DMS153 treated with DMSO at 0.1 percent for 48 hours (cell line): ENCODE data around the gene C16orf46.
"Not testable (repeated sequence)": the region's sequence is repeated elsewhere in the genome, so short reads cannot be mapped to it uniquely, and the experiment has no call there.

Experiments used
- DNase-seq: peaks from one replicate; lab custom pipeline; 2025; ENCODE audit not compliant: unreplicated experiment; lab: John Stamatoyannopoulos, UW

C16orf46 gene, protein sequence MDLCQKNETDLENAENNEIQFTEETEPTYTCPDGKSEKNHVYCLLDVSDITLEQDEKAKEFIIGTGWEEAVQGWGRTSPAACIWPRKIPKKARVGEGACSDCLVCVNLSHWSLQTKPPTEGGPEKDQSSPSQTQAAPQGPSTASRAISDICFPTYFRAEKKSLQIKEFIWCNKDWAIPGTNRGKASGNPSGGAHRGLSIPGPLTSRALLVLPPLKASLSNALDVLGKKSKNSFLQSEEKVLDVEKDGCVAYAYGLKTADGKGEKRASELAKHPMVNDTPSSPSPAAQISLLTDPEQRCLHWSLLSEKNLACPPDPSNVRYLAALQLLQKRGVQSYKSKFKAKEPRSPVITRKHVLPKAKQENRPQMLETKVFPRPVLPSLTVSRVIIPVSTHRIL

DNA sequence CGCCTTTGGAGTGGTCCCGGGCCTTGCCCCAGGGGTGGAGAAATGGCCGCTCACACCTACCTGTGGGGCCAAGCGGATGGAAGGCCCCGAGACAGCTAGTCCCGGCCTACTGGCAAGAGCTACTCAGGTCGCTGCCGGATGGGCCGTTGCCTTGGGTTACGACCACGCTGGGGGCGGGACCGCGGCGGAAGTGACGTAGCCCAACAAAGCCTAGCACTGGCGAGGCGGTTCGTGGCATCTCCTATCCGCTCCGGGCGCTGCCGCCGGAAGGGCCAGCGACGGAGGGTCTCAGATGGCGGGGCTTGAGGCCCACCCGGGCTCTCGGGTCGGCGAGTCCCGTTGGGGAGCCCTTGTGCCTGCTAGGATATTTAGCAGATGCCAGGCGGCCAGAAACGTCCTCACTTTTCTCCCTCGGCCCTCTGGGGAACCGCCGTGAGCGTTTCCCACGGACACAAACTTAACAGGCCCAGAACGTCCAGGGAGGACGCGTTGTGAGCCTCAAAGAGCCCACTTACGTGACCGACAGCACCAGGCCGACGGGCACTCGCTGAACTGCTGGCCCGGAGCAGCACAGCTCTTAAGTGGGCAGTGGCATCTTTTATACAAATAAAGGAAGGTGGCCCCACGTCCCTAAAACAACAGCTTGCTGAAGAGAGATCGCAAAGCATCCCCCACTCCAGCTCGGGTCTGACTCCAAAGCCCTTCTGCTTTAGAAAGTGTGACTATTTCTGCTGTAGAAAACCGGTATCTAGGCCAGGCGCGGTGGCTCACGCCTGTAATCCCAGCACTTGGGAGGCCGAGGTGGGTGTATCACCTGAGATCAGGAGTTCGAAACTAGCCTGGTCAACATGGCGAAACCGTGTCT lies at the start of gene C16orf46:
TSS of gene C16orf46 (minus strand) at position 163 of the 865 bp plus-strand sequence. CDS start 13,283 bp downstream, outside the sequence.
- peak; percentile 90 for DNase-seq

DNA sequence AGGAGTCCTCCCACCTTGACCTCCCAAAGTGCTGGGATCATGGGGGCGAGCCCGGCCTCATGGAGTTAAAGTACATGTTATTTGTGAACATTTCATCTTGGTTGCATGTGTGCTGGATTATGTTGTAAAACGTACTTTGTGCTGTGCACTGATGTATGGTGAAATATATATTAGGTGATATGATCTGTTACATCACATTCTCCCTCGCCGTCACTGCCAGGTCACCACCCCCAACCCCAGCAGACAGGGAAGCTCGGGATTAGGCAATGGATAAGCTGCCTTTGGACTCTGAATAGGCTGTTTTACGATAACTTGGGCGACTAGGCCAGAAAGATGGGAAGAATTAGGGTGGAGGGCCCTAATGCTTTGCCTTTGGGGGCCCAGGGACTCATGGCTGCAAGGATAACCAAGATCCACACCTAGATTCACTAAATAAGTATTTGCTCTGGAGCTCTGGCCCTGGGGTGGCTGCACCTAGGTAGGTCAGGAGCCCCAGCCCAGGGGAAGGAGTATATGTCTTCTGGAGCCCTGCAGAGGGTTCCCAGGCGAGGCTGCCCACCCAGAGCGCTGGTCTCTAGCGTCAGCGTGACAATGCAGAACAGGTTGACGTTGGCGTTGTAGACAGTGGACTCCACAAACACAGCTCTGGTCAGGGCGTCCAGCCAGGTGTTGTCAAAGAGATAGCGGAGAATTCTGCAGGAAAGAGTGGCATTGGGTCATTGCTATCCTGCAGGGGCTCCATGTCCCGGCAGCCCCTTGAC lies 46.2 kb upstream of the C16orf46 start:
- DNase-seq: no peak

DNA sequence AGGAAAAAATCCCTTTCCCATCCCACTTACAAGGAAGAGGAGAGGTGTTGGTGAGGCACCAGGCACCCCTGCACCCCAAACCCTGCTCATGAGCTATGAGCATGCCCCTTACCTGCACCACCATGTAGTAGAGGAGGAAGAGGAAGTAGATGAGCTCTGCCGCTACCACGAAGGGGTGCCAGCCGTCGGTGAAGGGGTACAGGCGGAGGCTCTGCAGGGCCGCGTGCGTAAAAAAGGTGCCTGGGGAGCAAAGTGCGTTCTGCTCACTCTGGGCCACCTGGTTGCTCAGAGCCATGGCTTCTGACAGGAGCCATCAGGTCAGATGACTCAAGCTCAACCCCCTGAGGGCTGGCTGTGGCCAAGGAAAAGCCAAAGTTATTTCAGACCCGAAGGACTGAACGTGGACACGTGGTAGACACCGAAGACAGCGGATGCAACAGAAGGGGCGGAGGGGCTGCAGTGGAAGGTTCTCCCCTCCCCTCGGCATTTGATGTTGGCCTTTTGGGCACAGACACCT lies 44.5 kb upstream of the C16orf46 start:
- no peak for DNase-seq

DNA sequence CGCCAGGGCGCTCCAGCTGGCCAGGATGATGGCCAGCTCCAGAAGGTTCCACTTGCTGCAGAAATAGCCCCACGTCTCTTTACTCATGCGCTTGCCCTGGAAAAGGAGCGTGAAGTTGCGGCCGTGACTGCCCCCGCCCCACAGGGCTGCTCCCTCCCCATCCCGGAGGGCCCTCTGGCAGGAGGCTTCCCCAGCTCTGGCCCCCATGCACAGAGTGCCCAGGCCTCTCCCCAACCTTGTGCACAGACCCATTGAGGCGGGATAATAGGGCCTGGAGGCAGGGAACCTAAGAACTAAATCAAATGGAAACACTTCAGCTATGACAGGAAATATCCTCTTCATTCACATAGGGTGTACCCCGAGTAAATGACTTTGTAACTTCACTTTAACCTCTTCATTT lies 40.4 kb upstream of the C16orf46 start:
- no peak for DNase-seq

DNA sequence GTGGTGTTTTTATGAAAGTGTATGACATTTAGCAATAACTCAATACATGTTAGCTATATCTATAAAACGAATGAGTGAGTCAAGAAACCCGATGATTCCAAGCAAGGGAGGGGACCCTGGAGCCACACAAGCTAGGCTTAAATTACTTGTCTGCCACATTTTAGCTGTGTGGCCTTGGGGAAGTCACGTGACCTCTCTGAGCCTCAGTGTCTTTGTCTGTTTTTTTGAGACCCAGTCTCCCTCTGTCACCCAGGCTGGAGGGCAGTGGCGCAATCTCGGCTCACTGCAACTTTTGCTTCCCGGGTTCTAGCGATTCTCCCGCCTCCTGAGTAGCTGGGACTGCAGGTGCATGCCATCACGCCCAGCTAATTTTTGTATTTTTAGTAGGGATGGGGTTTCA lies 39.2 kb upstream of the C16orf46 start:
- DNase-seq: no peak

DNA sequence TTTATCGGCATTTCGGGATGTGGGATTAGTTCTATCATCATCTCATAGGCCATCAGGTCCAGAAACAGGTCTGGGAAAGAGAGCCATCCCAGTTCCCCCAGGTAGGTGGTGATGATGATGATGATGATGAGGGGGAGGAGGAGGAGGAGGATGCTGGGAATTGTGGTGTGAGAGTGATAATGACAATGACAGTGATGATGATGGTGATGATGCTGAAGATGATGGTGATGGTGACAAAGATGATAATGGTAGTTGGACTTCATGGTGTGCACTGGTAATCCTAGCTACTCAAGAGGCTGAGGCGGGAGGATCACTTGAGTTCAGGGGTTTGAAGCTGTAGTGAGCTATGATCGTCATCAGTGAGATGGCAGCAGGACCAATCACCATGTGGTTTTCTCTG lies 35.4 kb upstream of the C16orf46 start:
- DNase-seq: no peak

DNA sequence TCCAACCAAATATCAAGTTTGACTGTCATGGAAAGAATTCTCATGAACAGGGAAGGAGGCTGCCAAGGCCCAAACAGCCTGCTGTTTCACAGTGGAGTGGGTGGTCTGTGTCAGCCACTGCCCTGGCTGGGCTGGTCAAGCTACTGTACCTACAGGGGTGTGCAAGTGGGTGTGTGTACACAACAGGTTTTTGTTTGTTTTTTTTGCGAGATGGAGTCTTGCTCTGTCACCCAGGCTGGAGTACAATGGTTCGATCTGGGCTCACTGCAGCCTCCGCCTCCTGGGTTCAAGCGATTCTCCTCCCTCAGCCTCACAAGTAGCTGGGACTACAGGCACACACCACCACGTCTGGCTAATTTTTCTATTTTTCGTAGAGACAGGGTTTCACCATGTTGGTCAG lies 32.2 kb upstream of the C16orf46 start:
- not testable (repeated sequence) for DNase-seq

DNA sequence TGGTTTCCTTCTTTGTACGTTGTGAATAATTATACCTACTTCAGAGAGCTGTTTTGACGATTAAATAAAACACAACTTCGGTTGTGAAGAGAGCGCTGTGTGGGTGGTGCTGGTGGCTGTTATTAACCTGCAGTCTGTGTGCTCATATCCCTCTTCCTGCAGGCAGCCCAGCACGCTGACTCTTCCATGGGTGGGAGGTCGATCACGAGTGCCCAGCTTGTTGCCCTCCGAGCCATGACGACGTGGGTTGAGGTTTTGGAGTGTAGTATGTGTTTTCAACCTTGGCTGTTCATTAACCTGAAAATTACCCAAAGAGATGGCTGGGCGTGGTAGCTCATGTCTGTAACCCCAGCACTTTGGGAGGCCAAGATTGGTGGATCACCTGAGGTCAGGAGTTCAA lies 30.5 kb upstream of the C16orf46 start:
- no peak for DNase-seq

DNA sequence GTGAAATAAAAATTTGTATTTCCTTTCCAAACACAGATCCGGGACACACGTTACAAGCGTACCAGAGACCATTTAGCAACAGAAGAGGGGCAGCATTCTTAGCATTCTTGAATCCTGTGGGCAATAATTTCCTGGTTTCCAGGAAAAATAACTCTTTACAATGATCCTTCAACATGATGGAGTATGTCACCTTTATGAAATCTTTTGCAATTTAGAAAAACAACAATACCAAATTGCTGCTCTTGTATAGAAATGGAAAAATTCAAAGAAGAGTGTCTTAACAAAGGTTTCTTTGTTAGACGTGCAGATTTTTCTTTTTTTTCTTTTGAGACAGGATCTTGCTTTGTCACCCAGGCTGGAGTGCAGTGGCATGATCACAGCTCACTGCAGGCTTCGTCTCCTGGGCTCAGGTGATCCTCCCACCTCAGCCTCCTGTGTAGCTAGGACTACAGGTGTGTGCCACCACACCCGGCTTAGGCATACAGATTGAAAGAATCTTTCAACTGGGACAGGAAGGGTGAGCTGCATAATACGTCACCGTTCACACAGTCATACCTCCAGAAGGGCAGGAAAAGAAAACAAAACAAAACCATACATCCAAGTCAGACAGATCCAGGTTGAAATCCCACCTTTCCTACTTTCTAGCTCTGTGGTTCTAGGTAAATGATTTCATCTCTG lies 29.9 kb upstream of the C16orf46 start:
- DNase-seq: no peak

DNA sequence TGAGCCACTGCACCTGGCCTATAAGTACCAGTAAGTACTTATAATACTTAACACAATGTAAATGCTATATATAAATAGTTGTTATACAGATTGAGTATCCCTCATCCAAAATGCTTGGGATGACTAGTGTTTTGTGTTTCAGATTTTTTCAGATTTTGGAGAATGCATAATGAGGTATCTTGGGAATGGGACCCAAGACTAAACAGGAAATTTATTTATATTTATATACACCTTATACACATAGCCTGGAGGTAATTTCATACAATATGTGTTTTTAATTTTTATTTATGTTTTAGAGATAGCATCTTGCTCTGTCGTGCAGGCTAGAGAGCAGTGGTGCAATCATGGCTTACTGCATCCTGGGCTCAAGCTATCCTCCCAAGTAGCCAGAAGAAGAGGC lies 28.9 kb upstream of the C16orf46 start:
- DNase-seq: no peak

DNA sequence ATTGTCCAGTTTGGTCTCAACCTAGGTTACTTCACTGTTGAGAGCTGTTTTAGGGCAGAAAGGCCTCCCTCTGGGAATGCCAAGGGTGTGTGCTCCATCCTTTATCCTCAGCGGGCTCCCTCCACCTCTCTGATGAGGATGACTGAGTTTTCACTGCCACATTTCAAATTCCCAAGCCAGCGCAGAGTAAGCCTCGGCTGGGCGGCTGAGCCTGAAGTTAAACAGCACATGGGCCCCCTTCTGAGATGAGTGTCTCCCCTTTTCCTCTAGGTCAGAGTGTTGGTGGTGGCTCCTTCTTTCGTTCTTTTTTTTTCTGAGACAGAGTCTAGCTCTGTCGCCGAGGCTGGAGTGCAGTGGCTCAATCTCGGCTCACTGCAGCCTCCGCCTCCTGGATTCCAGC lies 24.7 kb upstream of the C16orf46 start:
- no peak for DNase-seq

DNA sequence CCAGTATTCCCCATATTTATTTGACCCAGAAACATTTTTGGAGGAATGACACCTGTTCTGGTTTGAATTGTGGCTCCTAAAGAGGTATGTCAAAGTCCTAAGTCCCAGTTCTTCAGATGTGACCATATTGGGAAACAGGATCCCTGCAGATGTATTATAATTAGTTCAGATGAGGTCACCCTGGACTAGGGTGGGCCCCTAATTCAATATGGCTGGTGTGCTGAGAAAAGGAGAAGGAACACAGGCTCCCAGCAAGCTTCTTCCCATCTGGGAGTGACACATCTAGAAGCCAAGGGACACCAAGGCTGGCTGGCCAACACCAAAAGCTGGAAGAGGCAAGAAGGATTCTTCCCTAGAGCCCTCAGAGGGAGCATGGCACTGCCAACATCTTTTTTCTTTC lies 22.9 kb upstream of the C16orf46 start:
- DNase-seq: no peak

DNA sequence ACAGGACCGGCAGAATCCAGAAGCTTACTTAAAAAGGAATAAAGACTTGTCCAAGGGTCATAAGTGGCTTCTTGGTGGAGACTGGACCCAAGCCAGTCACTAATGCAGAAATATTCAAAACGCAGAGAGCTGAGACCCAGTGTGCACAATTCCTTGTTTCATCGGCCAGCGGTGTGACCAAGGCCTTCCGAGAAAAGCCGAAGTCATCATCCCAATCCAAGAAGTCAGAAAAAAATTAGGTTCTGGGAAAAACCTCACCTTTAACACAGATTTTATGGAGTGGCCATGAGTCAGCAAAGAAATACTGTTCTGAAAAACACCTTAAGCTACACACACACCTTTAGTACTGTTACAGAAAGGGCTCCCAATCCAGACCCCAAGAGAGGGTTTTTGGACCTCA lies 20.2 kb upstream of the C16orf46 start:
- DNase-seq: no peak

DNA sequence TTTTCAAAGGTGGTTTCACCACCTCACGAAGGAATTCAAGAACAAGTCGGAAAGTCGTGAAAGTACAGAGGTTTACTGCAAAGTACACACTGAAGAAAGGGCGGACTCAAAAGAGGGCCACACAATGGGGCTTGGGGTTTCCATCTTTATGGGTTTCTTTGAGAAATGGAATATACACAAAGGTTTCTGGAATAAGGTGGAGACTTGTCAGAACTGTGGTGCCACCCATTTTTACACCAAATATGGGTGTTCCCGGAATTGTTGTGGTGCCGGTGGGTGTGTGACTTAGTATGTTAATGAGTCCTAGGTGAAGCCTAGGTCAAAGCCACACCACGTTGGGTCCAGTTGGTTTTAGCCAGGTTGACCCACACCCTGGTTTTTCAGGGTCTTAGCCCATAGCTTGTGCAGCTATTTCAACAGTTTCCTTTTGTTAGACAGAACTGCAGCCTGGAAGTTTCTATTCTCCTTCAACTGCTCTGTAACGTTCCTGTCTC lies 19.7 kb upstream of the C16orf46 start:
- no peak for DNase-seq

DNA sequence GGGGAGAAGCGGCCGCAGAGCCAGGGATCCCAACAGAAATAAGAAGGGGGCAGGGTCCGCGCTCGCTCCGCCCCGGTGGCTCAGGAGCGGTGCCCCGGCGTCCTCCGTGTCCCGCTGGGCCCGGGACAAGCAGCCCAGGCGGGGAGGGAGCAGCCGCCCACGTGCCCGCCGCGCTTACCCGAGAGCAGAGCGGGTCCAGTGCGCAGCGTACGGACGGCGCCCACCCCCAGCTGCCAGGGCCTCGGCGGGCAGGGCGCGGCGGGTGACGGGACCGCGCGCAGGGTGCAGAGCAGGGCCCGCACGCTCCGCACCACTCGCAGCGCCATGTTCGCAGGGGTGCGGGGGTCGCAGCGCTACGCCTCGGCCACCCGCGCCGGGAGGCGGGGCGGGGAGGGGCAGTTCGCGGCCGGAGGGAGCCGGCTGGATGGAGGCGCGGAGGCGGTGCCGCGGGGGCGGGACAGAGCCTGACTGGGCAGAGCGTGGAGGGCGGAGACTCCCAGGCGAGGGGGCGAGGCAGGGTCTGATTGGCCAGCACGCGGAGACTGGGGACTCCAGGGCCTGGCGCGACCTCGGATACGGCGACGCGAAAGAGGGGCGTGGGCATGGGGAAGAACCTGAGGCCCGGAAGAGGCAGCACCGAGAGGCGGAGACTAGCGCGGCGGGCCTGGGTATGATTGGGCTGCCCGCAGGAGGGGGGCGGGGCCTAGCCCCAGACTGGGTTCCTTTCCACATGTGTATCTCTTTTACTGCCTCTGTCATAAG lies 19.1 kb upstream of the C16orf46 start, which contains the start of gene GCSH:
TSS of gene GCSH (minus strand) at position 443 of the 762 bp plus-strand sequence. CDS start at position 326, 117 bp downstream.
- peak; percentile 97 for DNase-seq

DNA sequence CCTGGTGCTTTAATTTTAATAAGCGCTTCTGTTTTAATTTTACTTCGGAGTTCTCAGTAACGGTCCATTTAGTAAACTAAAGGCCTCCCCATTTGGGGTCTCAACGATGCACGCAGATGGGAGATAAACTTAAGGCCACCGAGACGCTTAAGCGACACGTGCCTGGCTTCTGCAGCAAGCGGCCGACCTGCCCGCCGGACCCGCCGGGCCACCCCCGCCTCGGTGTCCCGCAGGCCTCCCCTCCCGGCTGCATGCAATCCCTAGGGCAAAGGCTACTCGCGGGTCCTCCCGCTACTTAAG lies 18.6 kb upstream of the C16orf46 start:
- no peak for DNase-seq

DNA sequence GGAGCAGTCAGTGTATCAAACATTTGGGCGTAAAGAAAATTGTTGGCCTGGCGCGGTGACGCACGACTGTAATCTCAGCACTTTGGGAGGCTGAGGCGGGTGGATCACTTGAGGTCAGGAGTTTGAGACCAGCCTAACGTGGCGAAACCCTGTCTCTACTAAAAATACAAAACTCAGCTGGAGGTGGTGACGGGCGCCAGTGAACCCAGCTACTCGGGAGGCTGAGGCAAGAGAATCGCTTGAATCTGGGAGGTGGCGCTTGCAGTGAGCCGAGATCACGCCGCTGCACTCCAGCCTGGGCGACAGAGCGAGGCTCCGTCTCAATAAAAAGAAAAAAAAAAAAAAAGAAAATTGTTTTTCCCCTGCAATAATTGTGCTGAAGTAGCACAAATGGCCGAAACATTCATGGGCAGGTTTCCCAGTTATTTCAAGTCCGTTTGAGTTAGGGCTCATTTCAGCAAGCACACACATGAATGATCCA lies 17.8 kb upstream of the C16orf46 start:
- DNase-seq: no peak

DNA sequence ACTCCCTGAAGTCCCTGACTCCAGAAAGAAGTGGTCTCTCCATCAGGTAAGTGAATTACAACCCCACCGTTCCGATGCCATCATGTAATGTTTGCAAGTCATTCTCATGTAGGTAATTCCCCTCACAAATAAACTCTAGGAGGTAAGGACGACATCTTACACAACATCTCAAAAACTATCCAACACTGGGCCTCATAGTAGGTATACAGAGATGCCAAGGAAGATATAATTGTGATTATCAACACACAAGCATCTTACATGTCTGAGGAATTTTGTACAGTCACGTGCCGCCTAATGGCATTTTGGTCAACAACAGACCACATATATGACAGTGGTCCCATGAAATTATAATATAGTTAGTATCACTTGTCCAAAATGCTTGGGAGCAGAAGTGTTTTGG lies 11.8 kb upstream of the C16orf46 start:
- no peak for DNase-seq

DNA sequence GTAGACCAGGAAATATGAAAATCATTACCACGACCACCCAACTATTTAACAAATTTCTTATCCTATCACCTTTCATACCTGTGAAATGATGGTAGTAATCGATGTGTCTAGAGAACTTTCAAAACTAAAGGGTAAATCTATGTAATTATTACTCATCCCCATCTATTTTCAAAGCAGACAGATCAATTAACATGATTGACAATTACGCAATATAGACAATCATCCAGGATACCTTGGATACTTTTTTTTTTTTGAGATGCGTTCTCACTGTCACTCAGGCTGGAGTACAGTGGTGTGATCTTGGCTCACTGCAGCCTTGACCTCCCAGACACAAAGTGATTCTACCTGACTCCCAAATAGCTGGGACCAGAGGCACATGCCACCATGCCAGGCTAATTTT lies 4.0 kb upstream of the C16orf46 start:
- DNase-seq: no peak

DNA sequence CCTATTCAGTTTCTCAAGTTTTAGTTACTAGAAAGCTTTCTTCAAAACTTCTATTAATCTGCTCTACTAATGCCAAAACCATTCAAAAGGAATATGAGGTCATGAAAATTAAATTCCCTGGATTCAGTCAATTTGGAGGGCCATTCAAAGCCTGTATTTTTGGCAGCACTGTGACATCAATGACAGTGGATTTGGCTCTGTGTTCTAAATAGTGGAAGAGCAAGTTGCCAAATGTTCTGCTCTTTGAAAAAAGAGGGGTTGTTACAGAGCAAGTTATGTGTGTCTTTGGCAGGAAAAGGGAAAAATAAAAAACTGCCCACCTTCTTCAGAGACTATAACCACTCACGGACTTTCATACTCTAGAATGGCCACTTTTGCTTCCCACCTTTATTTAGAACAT lies 3.2 kb upstream of the C16orf46 start:
- no peak for DNase-seq
